DOHH2 (cell line): ENCODE data around the gene NCAPD2.

Source experiments
- H3F3A ChIP-seq: fragments of 200-600 bp; sonication (generic), shearing (Covaris generic); 2 replicates; pipeline ENCODE4 v1.6.0; 2016; ENCODE audit warnings: antibody characterized with exemption, mild to moderate bottlenecking; ENCODE audit not compliant: control insufficient read depth, insufficient read depth
- H3K27ac ChIP-seq: fragments of 200-600 bp; sonication (generic); 2 replicates; pipeline ENCODE4 v1.5.1; 2014; ENCODE audit warnings: low read depth, mild to moderate bottlenecking, low read length, moderate library complexity
- H3K27me3 ChIP-seq: fragments of 200-600 bp; sonication (generic); 2 replicates; pipeline ENCODE4 v1.6.1; 2014; ENCODE audit warnings: mild to moderate bottlenecking, low read length, mixed read lengths; ENCODE audit not compliant: control insufficient read depth
- H3K36me3 ChIP-seq: fragments of 200-600 bp; sonication (generic); 2 replicates; pipeline ENCODE4 v1.6.1; 2014; ENCODE audit warnings: mild to moderate bottlenecking, low read length, moderate library complexity, mixed read lengths; ENCODE audit not compliant: control insufficient read depth
- H3K4me1 ChIP-seq: fragments of 200-600 bp; sonication (generic); 2 replicates; pipeline ENCODE4 v1.6.1; 2014; ENCODE audit warnings: mild to moderate bottlenecking, low read length, mixed read lengths; ENCODE audit not compliant: control insufficient read depth
- H3K4me2 ChIP-seq: fragments of 200-600 bp; sonication (generic); 2 replicates; pipeline ENCODE4 v1.6.0; 2014; ENCODE audit warnings: mild to moderate bottlenecking, low read length, moderate library complexity
- H3K4me3 ChIP-seq: fragments of 200-600 bp; sonication (generic); 2 replicates; pipeline ENCODE4 v1.5.1; 2014; ENCODE audit warnings: mild to moderate bottlenecking, low read length, mixed read lengths
- H3K79me2 ChIP-seq: fragments of 200-600 bp; sonication (generic); 2 replicates; pipeline ENCODE4 v1.6.1; 2014; ENCODE audit warnings: mild to moderate bottlenecking, low read length, mixed read lengths; ENCODE audit not compliant: control insufficient read depth
- H3K9me2 ChIP-seq: fragments of 200-600 bp; sonication (generic); replicated peaks from 2 replicates; pipeline ENCODE4 v1.6.1; 2014; ENCODE audit warnings: mild to moderate bottlenecking, low read length, mixed read lengths; ENCODE audit not compliant: control insufficient read depth
- H3K9me3 ChIP-seq: fragments of 200-600 bp; sonication (generic); 2 replicates; pipeline ENCODE4 v1.6.1; 2014; ENCODE audit warnings: antibody characterized with exemption, low read length, mixed read lengths; ENCODE audit not compliant: control insufficient read depth, insufficient read depth
- H4K20me1 ChIP-seq: fragments of 200-600 bp; sonication (generic); 2 replicates; pipeline ENCODE4 v1.6.0; 2014; ENCODE audit warnings: low read depth, mild to moderate bottlenecking, antibody characterized with exemption, low read length, moderate library complexity; ENCODE audit not compliant: control insufficient read depth, insufficient read depth
- CTCF ChIP-seq: fragments of 200-600 bp; sonication (generic); IDR thresholded peaks from one replicate; pipeline ENCODE4 v1.5.1; 2014; ENCODE audit warnings: antibody characterized with exemption, mild to moderate bottlenecking, low read depth, low read length; ENCODE audit not compliant: poor library complexity, severe bottlenecking
- EZH2phosphoT487 ChIP-seq: fragments of 200-600 bp; sonication (generic); IDR thresholded peaks from 2 replicates; pipeline ENCODE4 v1.6.1; 2017; ENCODE audit warnings: borderline replicate concordance, mild to moderate bottlenecking, antibody characterized with exemption, low read length, moderate library complexity, mixed read lengths

The NCAPD2 gene

GRCh38 chr12:6542209-6543009 lies 48.5 kb downstream of the NCAPD2 start:
- Histone ChIP-seq H3K27ac (no peak overlapping the region), H3K27me3 (no peaks in the 10 kb centered on the region), H3K79me2 (no peaks in the 10 kb centered on the region; the same call in 1 of the 2 replicates), H3K4me2 (no peak overlapping the region), H3K4me3 (no peak overlapping the region), H3F3A (peaks cover 29% of the 10 kb centered on the region), H3K36me3 (peaks cover 69% of the 10 kb centered on the region), H4K20me1 (no peaks in the 10 kb centered on the region), H3K4me1 (peaks cover 36% of the 10 kb centered on the region), H3K9me2 (no peaks in the 10 kb centered on the region), H3K9me3 (no peaks in the 10 kb centered on the region)
- TF ChIP-seq EZH2phosphoT487 (no peak), CTCF (no peak)

GRCh38 chr12:6546016-6546415 lies 52.1 kb downstream of the NCAPD2 start:
- H3K4me1 ChIP-seq: peaks cover 6% of the 10 kb centered on the region
- no peak for TF ChIP-seq EZH2phosphoT487
- TF ChIP-seq CTCF: no peak
- H3K27me3 ChIP-seq: no peaks in the 10 kb centered on the region
- H3K9me3 ChIP-seq: no peaks in the 10 kb centered on the region
- H3K4me3 ChIP-seq: no peak overlapping the region
- no peaks in the 10 kb centered on the region for H3K9me2 ChIP-seq
- H3K27ac ChIP-seq: no peak overlapping the region
- H3K36me3 ChIP-seq: peaks cover 68% of the 10 kb centered on the region
- no peak overlapping the region for H3K4me2 ChIP-seq
- H3K79me2 ChIP-seq: peaks cover 11% of the 10 kb centered on the region
- H4K20me1 ChIP-seq: no peaks in the 10 kb centered on the region
- H3F3A ChIP-seq: no peaks in the 10 kb centered on the region

- Histone ChIP-seq H3F3A (no peaks in the 10 kb centered on the region), H3K36me3 (peaks cover 72% of the 10 kb centered on the region)
Observed at GRCh38 chr12:6547566-6547965, 53.7 kb downstream of the NCAPD2 start.

More at GRCh38 chr12:6547566-6547965, 53.7 kb downstream of the NCAPD2 start:
- TF ChIP-seq CTCF: no peak
- no peak for TF ChIP-seq EZH2phosphoT487
- no peaks in the 10 kb centered on the region for H4K20me1 ChIP-seq
- H3K9me2 ChIP-seq: no peaks in the 10 kb centered on the region
- H3K4me3 ChIP-seq: no peak overlapping the region
- peaks cover 26% of the 10 kb centered on the region for H3K79me2 ChIP-seq
- H3K4me1 ChIP-seq: no peaks in the 10 kb centered on the region
- H3K27me3 ChIP-seq: no peaks in the 10 kb centered on the region
- no peaks in the 10 kb centered on the region for H3K9me3 ChIP-seq
- no peak overlapping the region for H3K4me2 ChIP-seq
- H3K27ac ChIP-seq: no peak overlapping the region
